Measurements from ENCODE around the gene SUPT4H1.

- TF ChIP-seq CTCF (IDR thresholded peaks at IDR 0.05; ENCODE audit: low read depth, low read length) (no peak), EZH2phosphoT487 (IDR thresholded peaks at IDR 0.05; ENCODE audit: low read depth) (no peak)
Measured at GRCh38 chr17:58330997-58331814, 20.8 kb downstream of the SUPT4H1 start.

Measured in OCI-LY3 (cell line).